GM21381 (cell line): ENCODE measurements around the gene ZNF789.

Source experiments
- ATAC-seq: cut with Tn5 transposase; IDR thresholded peaks from one replicate; pipeline ENCODE4 v1.9.1; 2021; ENCODE audit warnings: mild to moderate bottlenecking, moderate library complexity; ENCODE audit not compliant: unreplicated experiment

ZNF789 gene

GRCh38 chr7:99504281-99504602, 31.6 kb downstream of the ZNF789 start:
- ATAC-seq = no peak

GRCh38 chr7:99504603-99505323, 32.1 kb downstream of the ZNF789 start, which contains the start of gene ZKSCAN5:
TSS of gene ZKSCAN5 (plus strand) at chr7:99504662. CDS start at chr7:99506045, 1,383 bp downstream.
- peak; percentile 75 for ATAC-seq

- no peak for ATAC-seq
Measured at GRCh38 chr7:99505324-99505662, 32.6 kb downstream of the ZNF789 start.

GRCh38 chr7:99514050-99514449, 41.4 kb downstream of the ZNF789 start:
- no peak for ATAC-seq

- ATAC-seq = no peak
Measured at GRCh38 chr7:99521399-99521798, 48.7 kb downstream of the ZNF789 start.

GRCh38 chr7:99525713-99526440, 53.2 kb downstream of the ZNF789 start:
- no peak for ATAC-seq

GRCh38 chr7:99531354-99531765, 58.7 kb downstream of the ZNF789 start:
- ATAC-seq = no peak

GRCh38 chr7:99535667-99536066, 63.0 kb downstream of the ZNF789 start:
- no peak for ATAC-seq
